Central memory CD4-positive, alpha-beta T cell (primary cell): Measurements from ENCODE around the gene ELANE.
"Not testable (repeated sequence)": the region's sequence is repeated elsewhere in the genome, so short reads cannot be mapped to it uniquely, and the experiment has no call there.

Experiments
- DNase-seq: peaks from one replicate; pipeline ENCODE4 v3.0.0; 2022

The ELANE gene

DNA sequence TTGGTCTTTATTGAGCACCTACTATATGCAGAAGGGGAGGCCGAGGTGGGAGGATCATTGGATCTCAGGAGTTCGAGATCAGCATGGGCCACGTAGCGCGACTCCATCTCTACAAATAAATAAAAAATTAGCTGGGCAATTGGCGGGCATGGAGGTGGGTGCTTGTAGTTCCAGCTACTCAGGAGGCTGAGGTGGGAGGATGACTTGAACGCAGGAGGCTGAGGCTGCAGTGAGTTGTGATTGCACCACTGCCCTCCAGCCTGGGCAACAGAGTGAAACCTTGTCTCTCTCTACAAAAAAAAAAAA, 11.2 kb downstream of the ELANE start:
- DNase-seq = no peak

DNA sequence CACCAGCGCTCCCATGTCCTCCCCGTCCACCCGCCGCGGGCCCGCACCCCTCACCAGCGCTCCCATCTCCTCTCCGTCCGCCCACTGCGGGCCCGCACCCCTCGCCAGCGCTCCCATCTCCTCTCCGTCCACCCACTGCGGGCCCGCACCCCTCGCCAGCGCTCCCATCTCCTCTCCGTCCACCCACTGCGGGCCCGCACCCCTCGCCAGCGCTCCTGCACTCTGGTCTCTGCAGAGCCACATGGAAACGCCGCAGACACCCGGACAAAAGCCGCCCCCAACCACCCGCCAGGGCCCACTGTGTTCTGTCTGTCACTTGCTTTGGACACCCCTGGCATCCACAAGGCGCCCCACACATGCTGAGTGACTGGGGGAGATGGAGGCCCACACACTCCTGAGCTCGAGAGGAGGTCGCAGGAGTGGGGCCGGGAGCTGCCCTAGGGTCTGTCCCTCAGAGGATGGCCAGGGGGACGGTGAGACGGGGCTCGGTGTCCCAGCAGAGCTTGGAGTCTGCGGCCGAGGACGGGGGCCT, 14.7 kb downstream of the ELANE start:
- no peak for DNase-seq

DNA sequence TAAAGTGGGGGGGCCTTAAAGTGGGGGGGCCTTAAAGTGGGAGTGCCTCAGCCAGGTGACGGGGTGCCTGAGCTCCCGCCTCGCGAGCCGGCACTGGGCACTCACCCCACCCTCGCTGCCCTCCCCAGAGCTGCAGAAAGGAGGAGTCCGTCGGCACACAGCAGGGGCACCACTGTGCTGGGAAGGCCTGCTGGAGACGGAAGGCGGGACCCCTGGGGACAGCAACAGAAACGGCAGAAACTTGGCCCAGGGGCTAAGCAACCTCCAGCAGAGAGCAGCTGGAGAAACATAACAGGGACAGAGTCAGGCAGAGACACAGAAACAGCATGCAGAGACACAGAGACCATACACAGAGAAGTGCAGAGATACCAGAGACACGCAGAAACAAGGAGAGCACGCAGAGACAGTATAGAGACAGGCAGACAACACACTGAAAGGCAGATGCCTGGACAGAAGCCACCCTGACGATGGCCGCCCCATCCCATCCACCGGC, 15.2 kb downstream of the ELANE start:
- no peak for DNase-seq

DNA sequence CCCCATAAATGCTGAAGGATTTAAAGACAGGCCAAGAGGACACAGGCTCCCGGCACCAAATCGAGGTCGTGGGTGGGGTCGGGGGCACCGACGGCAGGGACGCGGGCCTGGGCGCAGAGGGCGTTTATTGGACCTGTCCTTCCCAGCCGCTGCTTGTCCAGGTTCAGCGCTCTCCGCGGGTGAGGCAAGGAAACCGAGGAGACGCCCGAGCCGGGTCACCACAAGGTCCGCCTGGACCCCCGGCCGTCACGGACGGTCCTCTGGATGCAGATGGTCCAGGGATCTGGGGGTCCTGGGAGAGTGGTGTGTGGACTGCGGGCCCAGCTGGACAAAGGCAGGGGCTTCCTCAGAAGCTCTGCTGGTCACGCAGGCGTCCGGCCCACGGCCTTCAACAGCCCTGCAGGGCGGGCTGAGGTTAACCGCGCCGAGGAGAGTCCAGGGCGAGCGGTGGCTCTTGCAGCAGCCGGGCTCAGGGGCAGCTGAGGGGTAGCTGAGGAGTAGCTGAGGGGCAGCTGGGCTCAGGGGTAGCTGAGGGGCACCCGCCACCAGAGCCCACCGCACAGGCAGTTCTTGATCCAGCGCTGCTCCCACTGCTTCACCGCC, 15.9 kb downstream of the ELANE start:
- no peak for DNase-seq

DNA sequence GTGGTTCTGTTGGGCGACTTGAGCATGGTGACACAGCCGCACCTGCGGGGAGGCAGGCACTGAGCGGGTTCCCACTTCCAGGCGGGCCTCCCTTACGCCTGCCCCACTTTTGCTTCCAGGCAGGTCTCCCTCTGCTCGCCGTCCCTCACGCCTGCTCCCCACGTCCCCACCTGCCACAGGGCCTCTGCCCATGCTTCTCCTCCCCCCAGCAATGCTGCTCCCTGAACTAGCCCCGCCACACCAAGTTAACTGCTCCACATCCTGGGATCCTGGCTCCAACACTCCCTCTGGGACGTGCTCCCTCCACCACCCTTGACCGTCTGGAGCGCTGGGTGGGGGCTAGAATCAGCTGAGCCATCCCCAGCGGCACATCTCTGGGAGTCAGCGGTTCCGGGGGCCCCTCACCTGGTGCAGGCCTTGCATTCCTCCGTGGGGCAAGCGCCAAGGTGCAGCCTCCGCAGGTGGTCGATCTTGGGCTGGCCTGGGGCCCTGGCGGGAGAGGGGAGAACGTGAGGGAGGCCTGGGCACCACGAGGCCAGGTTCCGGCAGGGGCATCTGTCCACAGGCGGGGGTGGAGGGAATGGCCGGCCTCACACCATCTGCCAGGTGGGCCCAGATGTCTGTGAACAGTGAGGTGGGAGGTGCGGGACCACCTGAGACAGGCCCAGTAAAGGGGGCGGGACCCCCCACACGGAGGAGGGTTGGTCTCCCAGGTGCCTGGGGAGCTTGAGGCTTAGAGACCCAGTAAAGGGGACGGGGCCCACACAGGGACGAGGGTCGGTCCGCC, 16.5 kb downstream of the ELANE start:
- DNase-seq = no peak

DNA sequence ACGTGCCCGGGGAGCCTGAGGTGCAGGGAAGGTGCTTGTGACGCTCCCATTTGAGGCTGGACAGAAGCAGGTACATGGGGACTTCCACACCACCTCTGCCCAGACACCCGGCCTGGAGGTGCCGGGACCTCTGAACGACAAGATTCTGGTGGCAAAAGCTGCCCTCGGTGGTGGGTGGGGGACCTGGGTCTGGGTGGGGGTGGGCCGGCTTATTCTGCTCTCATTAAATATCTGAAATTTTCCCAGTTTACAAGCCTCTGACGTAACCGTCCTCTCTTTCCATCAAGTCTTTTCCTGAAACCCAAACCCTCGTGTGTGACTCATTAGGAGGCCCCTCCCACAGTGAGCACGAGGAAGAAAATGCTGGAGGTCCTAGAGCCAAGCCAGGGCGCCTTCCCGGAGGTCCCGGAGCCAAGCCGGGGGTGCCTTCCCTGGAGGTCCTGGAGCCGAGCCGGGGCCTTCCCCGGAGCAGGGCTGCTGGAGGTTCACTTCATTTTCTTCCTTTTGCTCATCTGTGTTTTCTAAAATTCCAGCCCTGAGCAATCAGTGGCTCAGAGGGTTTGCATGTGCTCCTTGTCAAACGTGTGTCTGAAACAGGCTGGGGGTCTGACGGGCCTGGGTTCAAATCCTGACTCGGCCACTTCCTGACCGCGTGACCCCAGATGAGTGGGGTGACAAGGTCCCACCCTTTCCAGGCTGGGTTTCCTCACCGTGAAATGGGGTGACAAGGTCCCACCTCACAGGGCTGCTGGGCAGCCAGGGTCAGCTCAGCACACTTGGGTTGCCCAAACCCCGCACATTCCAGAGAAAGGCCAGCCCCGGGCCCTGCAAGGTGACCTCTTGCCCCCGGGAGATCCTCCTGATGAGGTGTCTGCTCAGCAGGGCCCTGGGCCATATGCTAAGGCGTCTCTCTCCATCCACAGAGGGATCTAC, 17.4 kb downstream of the ELANE start:
- DNase-seq = no peak

DNA sequence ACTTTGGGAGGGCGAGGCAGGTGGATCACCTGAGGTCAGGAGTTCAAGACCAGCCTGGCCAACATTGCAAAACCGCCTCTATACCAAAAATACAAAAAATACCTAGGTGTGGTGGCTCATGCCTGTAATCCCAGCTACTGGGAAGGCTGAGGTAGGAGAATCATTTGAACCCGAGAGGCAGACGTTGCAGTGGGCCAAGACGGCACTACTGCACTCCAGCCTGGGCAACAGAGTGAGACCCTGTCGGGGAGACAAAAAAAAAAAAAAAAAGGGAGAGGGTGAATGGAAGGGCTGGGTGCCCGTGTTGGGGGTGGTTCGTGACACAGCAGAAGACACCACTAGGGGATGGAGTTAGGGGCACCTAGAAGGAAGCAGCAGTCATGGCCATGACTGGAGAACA, 18.2 kb downstream of the ELANE start:
- DNase-seq = no peak

DNA sequence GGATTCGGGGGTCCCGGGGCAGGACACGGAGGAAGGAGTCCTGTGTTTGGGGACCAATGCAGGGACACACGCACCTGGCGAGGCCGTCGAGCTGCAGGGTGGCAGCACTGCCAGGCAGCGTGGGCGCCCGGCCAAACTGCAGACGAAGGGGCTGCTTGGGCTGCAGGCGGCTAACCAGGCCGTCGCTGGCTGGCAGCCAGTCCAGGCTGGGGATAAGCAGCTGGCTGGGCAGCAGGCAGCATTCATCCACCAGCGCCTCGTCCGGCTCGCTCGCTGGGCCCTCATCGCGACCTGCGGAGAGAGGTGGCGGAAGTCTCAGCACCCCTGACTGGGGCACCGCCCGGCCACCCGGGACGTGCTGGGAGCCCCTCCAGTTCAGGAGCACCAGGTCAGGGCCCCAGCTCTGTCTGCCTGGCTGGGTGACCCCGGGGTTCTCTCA, 18.9 kb downstream of the ELANE start:
- no peak for DNase-seq

DNA sequence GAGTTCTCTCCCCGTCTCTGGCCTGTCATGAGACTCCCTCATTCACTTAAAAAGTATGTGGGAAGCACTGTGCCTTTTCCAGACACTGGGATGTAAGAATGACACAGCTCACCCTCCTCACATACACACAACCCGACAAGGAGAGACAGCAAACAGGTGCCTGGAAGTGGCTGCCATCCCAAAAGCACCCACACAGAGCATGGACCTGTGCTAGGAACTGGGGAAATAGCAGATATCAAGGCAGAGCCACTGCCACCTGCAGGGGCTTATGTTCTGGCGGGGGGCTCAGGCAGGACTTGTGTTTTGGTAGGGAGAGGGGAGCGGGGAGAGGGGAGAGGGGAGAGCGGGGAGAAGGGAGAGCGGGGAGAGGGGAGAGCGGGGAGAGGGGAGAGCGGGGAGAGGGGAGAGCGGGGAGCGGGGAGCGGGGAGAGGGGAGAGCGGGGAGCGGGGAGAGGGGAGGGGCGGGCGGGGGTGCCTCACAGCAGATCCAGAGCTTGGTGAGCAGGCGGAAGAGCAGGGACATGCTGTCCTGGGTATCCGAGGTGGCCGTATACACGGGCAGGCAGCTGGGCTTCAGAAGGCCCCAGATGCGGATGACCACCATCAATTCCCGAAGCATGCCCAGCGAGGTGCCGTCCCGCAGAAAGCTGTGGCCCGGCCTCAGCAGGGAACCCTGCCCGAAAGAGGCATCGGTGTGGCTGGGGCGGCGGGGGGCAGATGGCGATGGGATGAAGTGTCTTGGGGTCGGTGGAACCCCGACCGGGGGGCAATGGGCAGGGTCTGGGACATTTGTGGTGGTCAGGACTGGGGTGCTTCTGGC, 19.6 kb downstream of the ELANE start:
- no peak for DNase-seq

DNA sequence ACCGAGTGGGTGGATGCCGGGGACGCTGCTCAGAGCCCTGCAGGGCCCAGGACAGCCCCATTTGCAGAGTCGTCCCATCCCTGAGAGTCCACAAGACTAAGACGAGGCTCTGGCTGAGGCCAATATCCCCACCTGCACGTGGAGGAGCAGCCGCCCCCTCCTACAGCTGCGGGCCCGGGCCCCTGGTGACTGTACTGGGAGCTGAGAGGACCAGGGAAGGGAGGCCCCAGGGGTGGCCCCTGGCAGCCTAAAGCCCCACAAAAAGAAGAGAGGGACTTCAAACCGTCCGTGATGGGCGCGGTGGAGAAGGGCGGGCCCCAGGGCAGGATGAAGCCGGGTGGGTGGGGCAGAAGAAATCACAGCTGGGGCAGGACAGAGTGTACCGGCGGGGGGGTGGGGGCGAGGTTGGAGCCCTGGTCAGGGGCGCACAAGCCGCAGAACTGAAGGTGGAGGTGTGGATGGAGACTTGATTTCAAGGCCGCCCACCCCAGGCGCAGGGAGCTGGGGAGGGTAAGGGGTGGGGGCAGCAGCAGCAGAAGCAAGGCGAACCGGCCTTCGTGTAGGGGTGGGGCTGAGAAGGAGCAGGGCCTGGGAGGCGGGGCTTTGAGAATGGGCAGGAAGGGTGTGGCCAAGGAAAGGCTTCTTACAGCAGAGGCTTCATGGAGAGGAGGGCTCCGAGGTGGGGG, 20.3 kb downstream of the ELANE start:
- DNase-seq = peak; percentile 79

DNA sequence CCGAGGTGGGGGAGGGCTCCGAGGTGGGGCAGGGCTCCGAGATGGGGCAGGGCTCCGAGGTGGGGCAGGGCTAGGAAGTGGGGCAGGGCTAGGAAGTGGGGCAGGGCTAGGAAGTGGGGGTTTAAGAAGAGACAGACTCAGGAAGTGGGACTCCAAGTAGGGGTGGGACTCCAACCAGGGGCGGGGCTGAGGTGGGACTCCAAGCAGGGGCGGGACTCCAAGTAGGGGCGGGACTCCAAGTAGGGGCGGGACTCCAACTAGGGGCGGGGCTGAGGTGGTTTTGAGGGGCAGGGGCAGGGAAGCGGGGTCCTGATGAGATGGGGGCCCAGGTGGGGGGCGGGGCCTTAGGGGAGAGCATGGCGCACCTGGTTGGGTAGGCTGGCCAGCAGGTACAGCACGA, 21.0 kb downstream of the ELANE start:
- DNase-seq = peak; percentile 82

DNA sequence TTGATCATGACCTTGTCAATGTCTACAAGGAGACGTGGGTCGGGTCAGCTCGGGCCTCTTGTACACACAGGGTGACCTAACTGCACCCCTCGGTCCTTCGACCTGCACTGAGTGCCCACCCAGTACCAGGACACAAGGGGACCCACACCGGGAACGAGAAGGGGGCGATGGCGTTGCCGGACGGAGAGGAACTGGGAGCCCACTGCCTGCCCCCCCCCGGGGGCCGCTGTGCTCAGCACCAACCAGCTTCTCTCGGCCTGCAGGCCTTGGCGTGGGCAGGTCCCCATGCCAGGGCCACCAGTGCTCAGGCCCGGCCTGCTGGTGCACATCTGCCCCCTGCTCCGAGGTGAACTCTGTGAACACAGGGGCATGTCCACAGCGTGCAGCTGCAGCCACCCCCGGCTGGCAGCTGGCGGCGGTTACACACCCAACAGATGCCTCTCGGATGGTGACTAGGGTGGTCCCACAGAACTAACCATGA, 21.5 kb downstream of the ELANE start:
- no peak for DNase-seq

DNA sequence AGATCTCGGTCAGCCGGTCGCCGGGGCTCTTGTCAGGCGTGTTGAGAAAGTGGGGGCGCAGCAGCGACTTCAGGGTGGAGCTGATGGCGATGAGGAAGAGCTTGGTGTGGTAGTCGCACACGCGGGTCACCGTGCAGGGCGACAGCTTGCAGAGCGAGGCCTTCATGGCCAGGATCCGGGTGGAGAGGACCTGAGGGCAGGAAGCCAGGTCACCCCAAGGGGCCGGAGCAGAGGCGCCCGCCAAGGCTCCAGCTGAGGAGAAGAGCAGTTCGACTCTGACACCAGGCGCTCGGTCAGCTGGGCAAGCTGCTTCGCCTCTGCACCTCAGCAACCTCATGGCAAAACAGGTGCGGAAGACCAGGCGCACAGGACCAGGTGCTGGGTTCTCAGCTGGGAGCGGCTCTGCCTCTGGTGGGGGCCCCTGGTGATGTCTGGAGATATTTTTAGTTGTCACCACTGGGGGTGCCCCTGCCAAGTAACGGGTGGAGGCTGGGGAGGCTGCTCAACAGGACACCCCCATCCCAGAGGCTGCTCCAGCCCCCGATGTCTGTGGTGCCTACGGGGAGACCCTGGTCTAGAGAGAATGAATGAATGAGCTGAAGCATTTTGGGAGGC, 23.3 kb downstream of the ELANE start:
- DNase-seq = no peak

DNA sequence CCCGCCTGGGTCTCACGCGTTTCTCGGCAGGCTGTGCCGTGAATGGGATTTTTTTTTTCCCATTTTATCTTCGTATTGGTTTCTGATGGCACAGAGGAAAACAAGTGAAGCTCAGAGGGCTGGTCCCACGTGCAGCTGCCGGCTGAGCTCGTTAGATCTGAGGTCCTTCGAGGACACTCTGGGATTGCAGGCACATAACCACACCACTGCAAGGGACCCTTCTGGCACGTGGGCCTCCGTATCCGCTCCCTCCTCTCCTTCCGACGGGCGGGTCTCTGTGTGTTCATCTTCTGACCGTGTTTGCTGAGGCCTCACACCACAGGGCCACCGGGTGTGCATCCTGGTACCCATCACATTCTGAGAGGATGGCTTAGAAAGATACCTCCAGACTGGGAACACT, 24.0 kb downstream of the ELANE start:
- DNase-seq = no peak

DNA sequence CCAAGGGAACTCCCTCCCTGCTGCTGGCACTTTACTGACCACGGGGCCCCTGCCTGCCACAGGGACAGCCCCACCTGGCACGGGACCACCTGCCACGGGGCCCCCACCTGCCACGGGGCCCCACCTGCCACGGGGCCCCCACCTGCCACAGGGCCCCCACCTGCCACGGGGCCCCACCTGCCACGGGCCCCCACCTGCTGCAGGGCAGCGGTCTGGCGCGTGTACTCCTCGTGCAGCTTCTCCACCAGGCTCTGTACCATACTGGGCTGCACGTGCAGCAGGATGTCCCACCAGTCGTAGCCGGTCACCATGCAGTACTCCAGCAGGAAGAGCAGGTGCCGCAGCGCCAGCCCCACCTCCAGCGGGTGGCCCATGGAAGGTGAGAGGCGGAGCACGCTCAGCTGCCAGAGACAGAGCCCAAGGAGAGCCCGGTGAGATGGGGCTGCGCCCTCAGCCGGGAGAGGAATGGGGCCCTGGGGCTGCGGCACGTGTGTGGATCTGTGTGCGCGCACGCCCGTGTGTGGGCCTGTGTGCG, 24.7 kb downstream of the ELANE start:
- DNase-seq = no peak

DNA sequence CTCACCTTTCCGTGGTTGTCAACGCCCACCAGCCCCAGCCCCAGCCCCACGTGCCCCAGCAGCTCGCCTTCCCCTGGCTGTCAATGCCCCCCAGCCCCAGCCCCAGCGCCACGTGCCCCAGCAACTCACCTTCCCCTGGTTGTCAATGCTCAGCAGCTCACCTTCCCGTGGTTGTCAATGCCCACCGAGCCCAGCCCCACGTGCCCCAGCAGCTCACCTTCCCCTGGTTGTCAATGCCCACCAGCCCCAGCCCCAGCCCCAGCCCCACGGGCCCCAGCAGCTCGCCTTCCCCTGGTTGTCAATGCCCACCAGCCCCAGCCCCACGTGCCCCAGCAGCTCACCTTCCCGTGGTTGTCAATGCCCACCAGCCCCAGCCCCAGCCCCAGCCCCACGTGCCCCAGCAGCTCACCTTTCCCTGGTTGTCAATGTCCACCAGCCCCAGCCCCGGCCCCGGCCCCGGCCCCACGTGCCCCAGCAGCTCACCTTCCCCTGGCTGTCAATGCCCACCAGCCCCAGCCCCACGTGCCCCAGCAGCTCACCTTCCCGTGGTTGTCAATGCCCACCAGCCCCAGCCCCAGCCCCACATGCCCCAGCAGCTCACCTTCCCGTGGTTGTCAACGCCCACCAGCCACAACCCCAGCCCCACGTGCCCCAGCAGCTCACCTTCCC, 26.0 kb downstream of the ELANE start:
- not testable (repeated sequence) for DNase-seq

DNA sequence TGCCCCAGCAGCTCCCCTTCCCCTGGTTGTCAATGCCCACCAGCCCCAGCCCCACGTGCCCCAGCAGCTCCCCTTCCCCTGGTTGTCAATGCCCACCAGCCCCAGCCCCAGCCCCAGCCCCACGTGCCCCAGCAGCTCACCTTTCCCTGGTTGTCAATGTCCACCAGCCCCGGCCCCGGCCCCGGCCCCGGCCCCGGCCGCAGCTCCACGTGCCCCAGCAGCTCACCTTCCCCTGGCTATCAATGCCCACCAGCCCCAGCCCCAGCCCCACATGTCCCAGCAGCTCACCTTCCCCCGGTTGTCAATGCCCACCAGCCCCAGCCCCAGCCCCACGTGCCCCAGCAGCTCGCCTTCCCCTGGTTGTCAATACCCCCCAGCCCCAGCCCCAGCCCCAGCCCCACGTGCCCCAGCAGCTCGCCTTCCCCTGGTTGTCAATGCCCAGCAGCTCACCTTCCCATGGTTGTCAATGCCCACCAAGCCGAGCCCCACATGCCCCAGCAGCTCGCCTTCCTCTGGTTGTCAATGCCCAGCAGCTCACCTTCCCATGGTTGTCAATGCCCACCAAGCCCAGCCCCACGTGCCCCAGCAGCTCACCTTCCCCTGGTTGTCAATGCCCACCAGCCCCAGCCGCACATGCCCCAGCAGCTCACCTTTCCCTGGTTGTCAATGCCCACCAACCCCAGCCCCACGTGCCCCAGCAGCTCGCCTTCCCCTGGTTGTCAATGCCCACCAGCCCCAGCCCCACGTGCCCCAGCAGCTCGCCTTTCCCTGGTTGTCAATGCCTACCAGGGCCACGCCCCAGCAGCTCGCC, 26.9 kb downstream of the ELANE start:
- DNase-seq = not testable (repeated sequence)

DNA sequence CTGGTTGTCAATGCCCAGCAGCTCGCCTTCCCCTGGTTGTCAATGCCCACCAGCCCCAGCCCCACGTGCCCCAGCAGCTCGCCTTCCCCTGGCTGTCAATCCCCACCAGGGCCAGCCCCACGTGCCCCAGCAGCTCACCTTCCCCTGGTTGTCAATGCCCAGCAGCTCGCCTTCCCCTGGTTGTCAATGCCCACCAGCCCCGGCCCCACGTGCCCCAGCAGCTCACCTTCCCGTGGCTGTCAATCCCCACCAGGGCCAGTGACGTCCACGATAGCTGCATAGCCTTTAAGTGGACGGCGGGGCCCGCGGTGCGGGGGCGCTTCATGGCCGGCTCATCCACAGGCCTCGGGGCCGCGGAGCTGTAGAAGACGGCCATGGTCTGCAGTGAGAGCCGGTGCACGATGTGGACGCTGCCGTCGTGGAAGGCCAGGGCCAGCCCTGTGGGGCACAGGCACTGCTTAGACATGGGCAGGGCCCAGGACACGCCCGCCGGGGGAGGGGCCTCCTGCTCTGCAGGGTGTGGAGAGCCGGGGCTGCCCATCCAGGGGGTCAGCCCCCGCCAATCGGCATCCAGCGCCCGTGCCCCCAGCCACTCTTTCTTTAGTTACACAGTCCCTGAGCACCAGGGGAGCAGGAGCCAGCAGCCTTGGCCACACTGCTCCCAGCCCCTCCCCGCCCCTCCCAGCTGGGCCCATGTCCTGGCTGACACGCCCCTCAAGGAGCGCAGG, 27.8 kb downstream of the ELANE start:
- no peak for DNase-seq
